GM18909 (cell line): ENCODE measurements around the gene TMEM234.
A peak's percentile ranks its signal among the peaks of the same experiment; 100 is the strongest.

Source experiments
- ATAC-seq: cut with Tn5 transposase; IDR thresholded peaks from one replicate; pipeline ENCODE4 v1.9.1; 2021; ENCODE audit warnings: mild to moderate bottlenecking; ENCODE audit not compliant: unreplicated experiment, poor library complexity

The TMEM234 gene

DNA sequence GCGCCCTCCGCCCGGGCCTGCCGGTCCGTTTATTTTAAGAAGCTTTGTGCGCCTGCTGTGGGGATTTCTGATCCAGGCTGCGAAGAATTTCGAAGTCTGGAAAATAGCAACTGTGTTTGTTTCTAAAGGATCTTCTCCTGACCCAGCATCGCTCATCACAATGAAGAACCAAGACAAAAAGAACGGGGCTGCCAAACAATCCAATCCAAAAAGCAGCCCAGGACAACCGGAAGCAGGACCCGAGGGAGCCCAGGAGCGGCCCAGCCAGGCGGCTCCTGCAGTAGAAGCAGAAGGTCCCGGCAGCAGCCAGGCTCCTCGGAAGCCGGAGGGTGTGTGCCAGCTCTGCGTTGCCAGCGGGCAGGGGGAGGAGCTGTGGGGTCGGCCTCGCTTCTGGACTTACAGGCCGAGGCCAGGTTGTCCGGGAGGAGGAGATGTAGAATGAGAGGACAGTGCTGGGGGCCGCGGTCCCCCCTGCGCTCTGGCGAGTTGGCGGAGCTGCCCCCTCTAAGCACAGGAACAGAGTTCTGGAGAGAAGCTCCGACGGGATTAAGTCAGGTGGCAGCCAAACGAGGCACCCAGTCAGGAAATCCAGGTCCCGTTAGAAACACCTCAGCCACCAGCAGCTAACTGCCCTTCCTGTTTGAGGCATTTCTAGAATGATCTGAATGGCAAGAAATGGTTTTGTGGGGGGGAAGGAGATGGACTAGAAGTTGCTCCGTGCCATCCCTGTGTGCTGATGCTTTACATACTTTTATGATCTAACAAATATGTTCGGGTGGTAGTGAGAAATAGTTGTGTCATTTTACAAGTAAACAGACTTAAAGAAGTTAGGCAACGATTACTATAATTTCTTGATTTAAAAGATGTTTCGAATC lies 41.7 kb downstream of the TMEM234 start:
- ATAC-seq, result no peak

- peak; percentile 89 for ATAC-seq
Observed at GRCh38 chr1:32179443-32180185, 42.5 kb downstream of the TMEM234 start, which contains the start of gene TXLNA. TSS of gene TXLNA (plus strand) at chr1:32179675. CDS start at chr1:32180346, 671 bp downstream.

- no peak for ATAC-seq
Observed at GRCh38 chr1:32179193-32179442, 43.0 kb downstream of the TMEM234 start.

DNA sequence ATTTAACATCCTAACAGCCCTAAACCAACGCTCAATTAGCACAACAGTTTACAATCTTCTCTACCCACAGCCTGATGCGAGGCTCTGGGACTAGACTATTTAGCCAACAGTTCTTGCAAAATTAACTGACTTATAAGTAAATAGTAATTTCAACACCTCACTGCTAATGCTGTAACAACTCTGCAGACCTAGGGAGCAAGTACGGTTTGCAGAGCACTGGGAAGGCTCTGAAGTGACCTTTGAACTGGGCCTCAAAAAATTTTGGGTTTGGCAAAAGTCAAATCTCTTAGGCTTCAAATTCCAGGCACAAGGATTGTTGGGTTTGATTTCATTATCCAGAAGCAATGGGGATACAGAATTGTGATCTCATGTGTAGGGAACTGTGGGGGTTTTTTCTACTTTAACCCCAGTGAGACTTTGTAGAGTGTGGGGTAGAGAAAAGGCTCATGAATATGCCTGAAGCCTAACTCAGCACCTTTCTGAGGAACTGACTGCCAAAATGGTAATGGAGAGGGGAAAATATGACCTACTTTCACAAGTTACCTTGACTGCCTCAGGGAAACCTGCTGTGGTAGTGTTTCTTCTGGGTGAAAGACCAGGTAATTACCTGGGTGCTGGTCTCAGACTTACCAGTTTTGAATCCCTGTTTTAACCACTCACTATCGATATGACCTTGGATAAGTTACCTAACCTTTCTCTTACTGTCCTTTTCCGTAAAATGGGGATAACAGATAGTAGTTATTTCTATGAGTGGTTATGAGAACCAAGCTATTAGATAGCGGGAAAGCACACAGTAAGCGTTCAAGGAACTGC lies 43.6 kb downstream of the TMEM234 start:
- no peak for ATAC-seq

DNA sequence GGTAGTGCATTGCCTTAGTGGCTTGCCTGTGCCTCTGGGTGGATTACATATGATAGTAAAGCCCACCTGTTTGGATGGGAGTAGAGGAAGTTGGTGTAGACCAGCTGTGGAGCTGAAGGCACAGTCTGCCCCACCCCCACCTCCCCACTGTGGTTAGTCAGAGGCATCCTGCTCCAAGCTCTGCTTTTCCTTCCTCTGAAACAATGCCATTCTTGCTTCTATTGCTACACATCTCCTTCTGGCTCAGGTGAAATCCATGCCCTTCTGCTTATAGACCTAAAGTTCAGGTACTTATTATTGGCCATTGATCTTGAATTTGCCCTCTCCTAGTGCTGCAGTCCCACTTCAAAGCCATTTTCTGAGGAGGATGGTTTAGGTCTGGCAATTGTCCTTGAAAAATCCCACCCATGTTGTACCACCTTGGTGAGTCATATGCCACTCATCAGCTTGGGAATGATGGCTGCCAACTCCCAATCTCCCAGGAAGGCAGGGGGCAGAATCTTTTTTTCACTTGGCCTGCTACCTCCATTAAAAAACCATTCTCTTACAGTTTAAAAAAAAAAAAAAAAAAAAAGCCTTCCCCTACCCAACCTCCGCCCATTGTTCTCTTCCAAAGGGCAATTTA lies 49.4 kb downstream of the TMEM234 start:
- no peak for ATAC-seq

DNA sequence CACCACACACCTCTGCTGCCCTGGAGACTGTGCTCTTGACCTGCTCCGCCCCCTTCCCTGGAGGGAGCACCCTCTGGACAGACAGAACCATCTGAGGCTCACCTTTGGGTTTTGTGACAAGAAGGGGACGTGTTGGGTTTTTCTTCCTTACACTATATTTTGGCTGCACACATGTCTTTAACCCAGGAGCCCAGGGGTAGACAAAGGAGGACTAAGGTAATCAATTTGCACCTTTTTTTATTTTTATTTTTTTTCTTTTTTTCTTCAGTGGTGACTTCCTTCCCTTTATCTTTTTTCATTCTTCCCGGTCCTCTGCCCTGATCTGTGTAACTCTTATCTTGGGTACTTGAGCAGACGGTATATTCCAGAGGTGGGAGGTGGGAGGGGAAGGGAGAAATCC lies 51.2 kb downstream of the TMEM234 start:
- no peak for ATAC-seq
